ENCODE measurements around the gene ASF1A.

DNA sequence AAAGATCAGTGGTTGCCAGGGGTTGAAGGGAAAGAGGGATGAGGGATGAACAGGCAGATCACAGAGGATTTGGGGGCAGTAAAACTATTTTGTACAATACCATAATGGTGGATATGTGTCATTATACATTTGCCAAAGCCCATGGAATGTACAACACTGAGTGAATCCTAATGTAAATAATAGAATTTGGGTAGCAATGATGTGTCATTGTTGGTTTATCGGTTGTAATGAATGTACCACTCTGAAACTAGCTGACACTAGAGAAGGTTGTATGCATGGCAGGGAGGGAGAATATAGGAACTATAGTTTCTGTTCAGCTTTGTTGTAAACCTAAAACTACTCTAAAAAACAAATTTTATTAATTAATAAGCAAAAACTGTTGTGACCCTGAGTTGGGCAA, 17.8 kb upstream of the ASF1A start:
- TF ChIP-seq, protein P1, sequence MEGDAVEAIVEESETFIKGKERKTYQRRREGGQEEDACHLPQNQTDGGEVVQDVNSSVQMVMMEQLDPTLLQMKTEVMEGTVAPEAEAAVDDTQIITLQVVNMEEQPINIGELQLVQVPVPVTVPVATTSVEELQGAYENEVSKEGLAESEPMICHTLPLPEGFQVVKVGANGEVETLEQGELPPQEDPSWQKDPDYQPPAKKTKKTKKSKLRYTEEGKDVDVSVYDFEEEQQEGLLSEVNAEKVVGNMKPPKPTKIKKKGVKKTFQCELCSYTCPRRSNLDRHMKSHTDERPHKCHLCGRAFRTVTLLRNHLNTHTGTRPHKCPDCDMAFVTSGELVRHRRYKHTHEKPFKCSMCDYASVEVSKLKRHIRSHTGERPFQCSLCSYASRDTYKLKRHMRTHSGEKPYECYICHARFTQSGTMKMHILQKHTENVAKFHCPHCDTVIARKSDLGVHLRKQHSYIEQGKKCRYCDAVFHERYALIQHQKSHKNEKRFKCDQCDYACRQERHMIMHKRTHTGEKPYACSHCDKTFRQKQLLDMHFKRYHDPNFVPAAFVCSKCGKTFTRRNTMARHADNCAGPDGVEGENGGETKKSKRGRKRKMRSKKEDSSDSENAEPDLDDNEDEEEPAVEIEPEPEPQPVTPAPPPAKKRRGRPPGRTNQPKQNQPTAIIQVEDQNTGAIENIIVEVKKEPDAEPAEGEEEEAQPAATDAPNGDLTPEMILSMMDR (conservative IDR thresholded peaks at IDR 0.05; ENCODE audit: low read length), result no peak
- TF ChIP-seq EZH2phosphoT487 (IDR thresholded peaks at IDR 0.05; ENCODE audit: borderline replicate concordance, low read depth, low read length), result no peak
